Karpas-422 (cell line): Measurements from ENCODE around the gene RIPPLY3. TPM values are rescaled to one million over a fixed set of nuclear protein-coding genes. Genes with fewer than 3 reads are reported as not detected.

Source experiments
- DNase-seq: peaks from one replicate; pipeline ENCODE4 v3.0.0-alpha.2; 2015
- H2AFZ ChIP-seq: fragments of 200-600 bp; sonication (generic); 2 replicates; pipeline ENCODE4 v1.6.1; 2014; ENCODE audit warnings: antibody characterized with exemption, low read length, mixed read lengths
- H3K27ac ChIP-seq: fragments of 200-600 bp; sonication (generic); 2 replicates; pipeline ENCODE4 v1.5.1; 2014; ENCODE audit warnings: mild to moderate bottlenecking, low read length, moderate library complexity
- H3K27me3 ChIP-seq: fragments of 200-600 bp; sonication (generic); 2 replicates; pipeline ENCODE4 v1.6.1; 2014; ENCODE audit warnings: low read length, mixed read lengths
- H3K36me3 ChIP-seq: fragments of 200-600 bp; sonication (generic); 2 replicates; pipeline ENCODE4 v1.6.1; 2014; ENCODE audit warnings: low read length, mixed read lengths; ENCODE audit not compliant: insufficient read depth
- H3K4me1 ChIP-seq: fragments of 200-600 bp; sonication (generic); 2 replicates; pipeline ENCODE4 v1.6.1; 2014; ENCODE audit warnings: mild to moderate bottlenecking, low read length, mixed read lengths
- H3K4me2 ChIP-seq: fragments of 200-600 bp; sonication (generic); 2 replicates; pipeline ENCODE4 v1.6.1; 2014; ENCODE audit warnings: low read length, low read depth, mild to moderate bottlenecking; ENCODE audit not compliant: poor library complexity, severe bottlenecking
- H3K4me3 ChIP-seq: fragments of 200-600 bp; sonication (generic); 2 replicates; pipeline ENCODE4 v1.5.1; 2014; ENCODE audit warnings: mild to moderate bottlenecking, antibody characterized with exemption, low read length, mixed read lengths
- H3K79me2 ChIP-seq: fragments of 200-600 bp; sonication (generic); 2 replicates; pipeline ENCODE4 v1.6.1; 2014; ENCODE audit warnings: mild to moderate bottlenecking, low read length, mixed read lengths
- H3K9ac ChIP-seq: fragments of 200-600 bp; sonication (generic); 2 replicates; pipeline ENCODE4 v1.6.0; 2014; ENCODE audit warnings: low read length
- H3K9me2 ChIP-seq: fragments of 200-600 bp; sonication (generic), shearing (Covaris generic); replicated peaks from 2 replicates; pipeline ENCODE4 v1.6.0; 2014; ENCODE audit warnings: mild to moderate bottlenecking, low read length, moderate library complexity; ENCODE audit not compliant: insufficient read depth
- H3K9me3 ChIP-seq: fragments of 300-700, 200-600 bp; sonication (generic); 2 replicates; pipeline ENCODE4 v1.6.1; 2014; ENCODE audit warnings: low read length, mixed read lengths
- H4K20me1 ChIP-seq: fragments of 200-600 bp; sonication (generic); 2 replicates; pipeline ENCODE4 v1.6.1; 2014; ENCODE audit warnings: mild to moderate bottlenecking, antibody characterized with exemption, low read length, low read depth; ENCODE audit not compliant: insufficient read depth
- total RNA-seq: library from RNA; depleted of rRNA; stranded (reverse); fragments of >200 nt; shearing (Covaris generic); gene quantifications from 2 replicates; pipeline ENCODE4 v1.2.3, GENCODE V29; 2014; ENCODE audit warnings: low replicate concordance

RIPPLY3 gene
- total RNA-seq, 1 experiment from 2014 or later: not detected

- peak overlapping the region; percentile 16; the same call in 1 of the 2 replicates for H3K4me3 ChIP-seq
- H3K9me3 ChIP-seq: no peaks in the 10 kb centered on the region
- H3K9me2 ChIP-seq: no peaks in the 10 kb centered on the region
- H3K9ac ChIP-seq: peak overlapping the region; percentile 43
- no peaks in the 10 kb centered on the region for H4K20me1 ChIP-seq
- H3K4me1 ChIP-seq: peaks cover 15% of the 10 kb centered on the region
- no peaks in the 10 kb centered on the region for H3K79me2 ChIP-seq
- no peaks in the 10 kb centered on the region for H3K36me3 ChIP-seq
- H3K27ac ChIP-seq: no peak overlapping the region
- peak overlapping the region; percentile 80 for H2AFZ ChIP-seq
- H3K27me3 ChIP-seq: no peaks in the 10 kb centered on the region
- H3K4me2 ChIP-seq: peak overlapping the region; percentile 26
- DNase-seq: peak; percentile 94
Measured at GRCh38 chr21:36976882-36977651, 29.4 kb upstream of the RIPPLY3 start.

- Histone ChIP-seq H3K9me2 (no peaks in the 10 kb centered on the region), H3K36me3 (no peaks in the 10 kb centered on the region), H3K4me3 (no peak overlapping the region), H3K4me1 (peaks cover 15% of the 10 kb centered on the region), H3K27me3 (0 out of 2 replicates have a peak, but pooled peaks cover 2% of the 10 kb centered on the region), H2AFZ (no peak overlapping the region), H3K4me2 (no peak overlapping the region), H3K79me2 (no peaks in the 10 kb centered on the region), H4K20me1 (no peaks in the 10 kb centered on the region), H3K9me3 (no peaks in the 10 kb centered on the region), H3K9ac (no peak overlapping the region), H3K27ac (no peak overlapping the region)
- DNase-seq: no peak
Measured at GRCh38 chr21:36980280-36981048, 26.0 kb upstream of the RIPPLY3 start.

- Histone ChIP-seq H3K9ac (no peak overlapping the region), H4K20me1 (no peaks in the 10 kb centered on the region), H3K36me3 (no peaks in the 10 kb centered on the region), H3K4me2 (no peak overlapping the region), H3K79me2 (no peaks in the 10 kb centered on the region), H3K9me3 (no peaks in the 10 kb centered on the region), H3K4me1 (peaks cover 13% of the 10 kb centered on the region), H3K27me3 (0 out of 2 replicates have a peak, but pooled peaks cover 2% of the 10 kb centered on the region), H3K9me2 (no peaks in the 10 kb centered on the region), H3K27ac (no peak overlapping the region), H2AFZ (no peak overlapping the region), H3K4me3 (no peak overlapping the region)
- DNase-seq: no peak
Measured at GRCh38 chr21:36981049-36981391, 25.5 kb upstream of the RIPPLY3 start.

GRCh38 chr21:36981977-36982700, 24.4 kb upstream of the RIPPLY3 start:
- peaks cover 7% of the 10 kb centered on the region for H3K4me1 ChIP-seq
- H2AFZ ChIP-seq: no peak overlapping the region

GRCh38 chr21:36985751-36986594, 20.5 kb upstream of the RIPPLY3 start:
- Histone ChIP-seq H3K4me1 (peaks cover 12% of the 10 kb centered on the region), H3K27ac (no peak overlapping the region), H3K36me3 (no peaks in the 10 kb centered on the region), H3K9me2 (no peaks in the 10 kb centered on the region), H3K4me2 (no peak overlapping the region), H2AFZ (no peak overlapping the region), H3K9ac (no peak overlapping the region), H3K9me3 (no peaks in the 10 kb centered on the region), H3K27me3 (0 out of 2 replicates have a peak, but pooled peaks cover 2% of the 10 kb centered on the region), H3K79me2 (no peaks in the 10 kb centered on the region), H3K4me3 (no peak overlapping the region), H4K20me1 (no peaks in the 10 kb centered on the region)
- DNase-seq: no peak

More at GRCh38 chr21:36981977-36982700, 24.4 kb upstream of the RIPPLY3 start:
- H3K4me3 ChIP-seq: no peak overlapping the region
- no peaks in the 10 kb centered on the region for H3K9me2 ChIP-seq
- H3K79me2 ChIP-seq: no peaks in the 10 kb centered on the region
- no peaks in the 10 kb centered on the region for H4K20me1 ChIP-seq
- no peak overlapping the region for H3K27ac ChIP-seq
- H3K36me3 ChIP-seq: no peaks in the 10 kb centered on the region
- no peak for DNase-seq
- 0 out of 2 replicates have a peak, but pooled peaks cover 2% of the 10 kb centered on the region for H3K27me3 ChIP-seq
- H3K4me2 ChIP-seq: no peak overlapping the region
- no peaks in the 10 kb centered on the region for H3K9me3 ChIP-seq
- no peak overlapping the region for H3K9ac ChIP-seq

GRCh38 chr21:36987845-36988244, 18.7 kb upstream of the RIPPLY3 start:
- no peak overlapping the region for H2AFZ ChIP-seq
- no peak overlapping the region for H3K4me2 ChIP-seq
- H3K4me1 ChIP-seq: peaks cover 15% of the 10 kb centered on the region
- H3K27me3 ChIP-seq: no peaks in the 10 kb centered on the region
- H3K9me3 ChIP-seq: no peaks in the 10 kb centered on the region
- no peak overlapping the region for H3K27ac ChIP-seq
- H4K20me1 ChIP-seq: no peaks in the 10 kb centered on the region
- no peaks in the 10 kb centered on the region for H3K9me2 ChIP-seq
- H3K36me3 ChIP-seq: no peaks in the 10 kb centered on the region
- no peaks in the 10 kb centered on the region for H3K79me2 ChIP-seq
- H3K9ac ChIP-seq: no peak overlapping the region
- DNase-seq: no peak
- no peak overlapping the region for H3K4me3 ChIP-seq

GRCh38 chr21:36988536-36988935, 18.0 kb upstream of the RIPPLY3 start:
- no peak overlapping the region for H3K4me2 ChIP-seq
- H3K9me2 ChIP-seq: no peaks in the 10 kb centered on the region
- H3K9ac ChIP-seq: no peak overlapping the region
- no peaks in the 10 kb centered on the region for H3K27me3 ChIP-seq
- DNase-seq: no peak
- no peak overlapping the region for H2AFZ ChIP-seq
- no peak overlapping the region for H3K4me3 ChIP-seq
- H3K4me1 ChIP-seq: peaks cover 15% of the 10 kb centered on the region
- no peaks in the 10 kb centered on the region for H3K36me3 ChIP-seq
- H4K20me1 ChIP-seq: no peaks in the 10 kb centered on the region
- no peaks in the 10 kb centered on the region for H3K9me3 ChIP-seq
- H3K79me2 ChIP-seq: no peaks in the 10 kb centered on the region
- no peak overlapping the region for H3K27ac ChIP-seq
